B cell (primary cell): ENCODE data around the gene FNDC4. TPM values are rescaled to one million over a fixed set of nuclear protein-coding genes. Genes with fewer than 3 reads are reported as not detected.

Experiments used
- ATAC-seq: fragments of 200-7000 bp; cut with Tn5 transposase; one replicate; pipeline ENCODE4 v1.10.0; 2021; ENCODE audit warnings: low read depth, mild to moderate bottlenecking, moderate number of reproducible peaks, moderate library complexity
- CTCF ChIA-PET: fragments of 350-600 bp; sonication (Branson Sonifier 250); formaldehyde crosslinking; loops from one replicate; lab custom pipeline; 2021; ENCODE audit warnings: antibody characterized with exemption, inconsistent platforms; lab: Charles Lee
- POLR2A ChIA-PET: fragments of 350-600 bp; sonication (Branson Sonifier 250); formaldehyde crosslinking; loops from one replicate; lab custom pipeline; 2021; ENCODE audit warnings: antibody characterized with exemption; lab: Charles Lee
- DNase-seq: peaks from one replicate; pipeline ENCODE4 v3.0.0; 2013
- H2AFZ ChIP-seq: 2 replicates; pipeline ENCODE4 v1.6.1; 2012; ENCODE audit warnings: mild to moderate bottlenecking, low read depth, low read length; ENCODE audit not compliant: insufficient read depth, poor library complexity, severe bottlenecking
- H3K27ac ChIP-seq, 2 donors: 1 replicate in 1 of 2; 2 replicates in 1 of 2; pipeline ENCODE4 v1.5.1; 2012 to 2013; ENCODE audit warnings: low read length in 2 of 2, mild to moderate bottlenecking in 2 of 2, moderate library complexity in 1 of 2
- H3K27me3 ChIP-seq, 4 experiments: fragments of 200-600 bp in 1 of 4; sonication (generic) in 1 of 4; replicated peaks in 1 of 4; 1 replicate in 2 of 4; 2 replicates in 2 of 4; pipeline versions ENCODE4 v1.6.1 to v1.7.0; 2013 to 2016; ENCODE audit warnings: low read length in 3 of 4, mild to moderate bottlenecking in 2 of 4, mixed read lengths in 1 of 4, moderate library complexity in 1 of 4; ENCODE audit not compliant: insufficient read depth in 4 of 4, control insufficient read depth in 3 of 4; ENCODE audit errors: control extremely low read depth in 1 of 4
- H3K36me3 ChIP-seq, 2 experiments: replicated peaks in 1 of 2; 1 replicate in 1 of 2; 2 replicates in 1 of 2; pipeline versions ENCODE4 v1.6.1 to v1.7.1; 2013; ENCODE audit warnings: low read length in 1 of 2; ENCODE audit not compliant: insufficient read depth in 2 of 2, control insufficient read depth in 1 of 2; ENCODE audit errors: control extremely low read depth in 1 of 2, extremely low read depth in 1 of 2
- H3K4me1 ChIP-seq, 2 donors: fragments of 200-600 bp in 1 of 2; sonication (generic) in 1 of 2; 1 replicate in 1 of 2; 2 replicates in 1 of 2; pipeline versions ENCODE4 v1.5.1 to v1.6.1; 2013 to 2017; ENCODE audit warnings: low read length in 2 of 2; ENCODE audit not compliant: control insufficient read depth in 2 of 2, insufficient read depth in 2 of 2
- H3K4me2 ChIP-seq: replicated peaks from 2 replicates; pipeline ENCODE3; 2012; ENCODE audit warnings: mild to moderate bottlenecking, low read depth, low read length; ENCODE audit not compliant: poor library complexity, severe bottlenecking
- H3K4me3 ChIP-seq, 5 experiments: fragments of 200-600 bp in 1 of 5; sonication (generic) in 1 of 5; 1 replicate in 3 of 5; 2 replicates in 2 of 5; pipeline versions ENCODE4 v1.5.1 to v1.7.0; 2011 to 2016; ENCODE audit warnings: low read length in 4 of 5, mild to moderate bottlenecking in 4 of 5, low read depth in 2 of 5, control low read depth in 1 of 5, moderate library complexity in 1 of 5; ENCODE audit not compliant: insufficient read depth in 1 of 5; ENCODE audit errors: control extremely low read depth in 1 of 5, extremely low read depth in 1 of 5
- H3K79me2 ChIP-seq: fragments of 200-600 bp; sonication (generic); one replicate; pipeline ENCODE4 v1.6.0; 2016; ENCODE audit warnings: low read length; ENCODE audit not compliant: control insufficient read depth, insufficient read depth
- H3K9ac ChIP-seq: fragments of 200-600 bp; sonication (generic); 2 replicates; pipeline ENCODE4 v1.6.1; 2017; ENCODE audit warnings: mild to moderate bottlenecking, low read length, moderate library complexity
- H3K9me3 ChIP-seq, 3 donors: one replicate each; pipeline versions ENCODE4 v1.6.1 to v1.7.1; 2013; ENCODE audit warnings: low read length in 2 of 3; ENCODE audit not compliant: control insufficient read depth in 2 of 3, insufficient read depth in 1 of 3; ENCODE audit errors: control extremely low read depth in 1 of 3
- H4K20me1 ChIP-seq: 2 replicates; pipeline ENCODE4 v1.6.0; 2012; ENCODE audit warnings: mild to moderate bottlenecking, low read length; ENCODE audit not compliant: insufficient read depth, control insufficient read depth, poor library complexity, severe bottlenecking
- H3K27ac Mint-ChIP-seq: one replicate; pipeline ENCODE4 v1.8.0; 2021; ENCODE audit warnings: mixed read lengths
- H3K27me3 Mint-ChIP-seq: one replicate; pipeline ENCODE4 v1.8.0; 2021; ENCODE audit warnings: mixed read lengths
- H3K4me1 Mint-ChIP-seq: one replicate; pipeline ENCODE4 v1.8.0; 2021; ENCODE audit warnings: mixed read lengths
- H3K4me3 Mint-ChIP-seq: one replicate; pipeline ENCODE4 v1.8.0; 2021; ENCODE audit warnings: mixed read lengths
- H3K9me3 Mint-ChIP-seq: one replicate; pipeline ENCODE4 v1.8.0; 2022; ENCODE audit warnings: mixed read lengths; ENCODE audit not compliant: insufficient read depth
- EZH2 ChIP-seq: IDR thresholded peaks from 2 replicates; pipeline ENCODE4 v1.6.1; 2012; ENCODE audit warnings: borderline replicate concordance, low read depth, mild to moderate bottlenecking, moderate library complexity, low read length; ENCODE audit not compliant: insufficient read depth, poor library complexity, severe bottlenecking
- WGBS: methylation state at CpG from one replicate; pipeline ENCODE4 v1.1.5; 2013; ENCODE audit warnings: missing lambda C conversion rate; ENCODE audit not compliant: insufficient coverage; 5-methylcytosine and 5-hydroxymethylcytosine counted together
- intact Hi-C: fragments of 100-400 bp; cut with micrococcal nuclease; formaldehyde crosslinking; loops from one replicate; pipeline ENCODE4 v1.10.0; 2022
- polyA plus RNA-seq: library from polyadenylated mRNA; depleted of rRNA; stranded (reverse); fragments of >200 nt; gene quantifications from 2 replicates; pipeline ENCODE4 v1.2.3, GENCODE V29; 2012
- total RNA-seq, 2 donors: library from RNA; stranded (reverse); fragments of 120-200 nt in 1 of 2; gene quantifications; 1 replicate in 1 of 2; 2 replicates in 1 of 2; pipeline versions ENCODE4 v1.2.3 to v1.2.4, GENCODE V29; 2013 to 2022
- TF ChIP-seq, protein P1 (sequence below): fragments of 200-600 bp; IDR thresholded peaks from one replicate; pipeline ENCODE4 v1.8.0; 2022; ENCODE audit warnings: antibody characterized with exemption, mild to moderate bottlenecking

FNDC4 gene
- total and polyA plus RNA-seq, 2 donors (not counting 1 experiment from before 2014, with no cell fraction given): 0.31 TPM; not detected in 1

DNA sequence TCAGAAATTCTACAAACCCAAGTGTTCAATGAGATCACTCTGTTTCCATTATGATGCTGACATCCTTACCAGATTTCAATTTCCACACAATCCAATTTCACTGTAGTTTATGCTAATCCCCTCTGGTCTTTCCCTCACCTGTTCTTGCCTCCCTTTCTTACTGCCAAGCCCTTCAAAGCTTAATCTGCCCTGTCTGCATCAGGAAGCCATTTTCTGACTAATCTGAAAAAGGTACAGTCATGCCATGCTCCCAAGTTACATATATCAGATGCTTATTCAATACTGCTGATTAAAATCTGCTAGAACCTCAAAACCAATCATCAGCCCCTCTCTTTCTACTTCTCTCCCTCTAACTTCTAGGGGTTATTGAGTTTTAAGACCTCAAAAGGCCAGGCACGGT lies 43.9 kb downstream of the FNDC4 start:
- H3K27me3 Mint-ChIP-seq: no peaks in the 10 kb centered on the region
- no peaks in the 10 kb centered on the region for H4K20me1 ChIP-seq
- H3K27me3 ChIP-seq: no peaks in the 10 kb centered on the region
- H3K4me3 Mint-ChIP-seq: no peak overlapping the region
- H3K27ac Mint-ChIP-seq: no peak overlapping the region
- H3K36me3 ChIP-seq: peaks cover 6 to 27% of the 10 kb centered on the region in 2 experiments
- ChIA-PET POLR2A (no interaction called here), CTCF (no interaction called here)
- ATAC-seq (no peak), DNase-seq (no peak)
- H3K9me3 ChIP-seq: no peaks in the 10 kb centered on the region
- no peak overlapping the region for H2AFZ ChIP-seq
- H3K4me1 Mint-ChIP-seq: no peaks in the 10 kb centered on the region
- H3K79me2 ChIP-seq: no peaks in the 10 kb centered on the region
- TF ChIP-seq, protein P1, sequence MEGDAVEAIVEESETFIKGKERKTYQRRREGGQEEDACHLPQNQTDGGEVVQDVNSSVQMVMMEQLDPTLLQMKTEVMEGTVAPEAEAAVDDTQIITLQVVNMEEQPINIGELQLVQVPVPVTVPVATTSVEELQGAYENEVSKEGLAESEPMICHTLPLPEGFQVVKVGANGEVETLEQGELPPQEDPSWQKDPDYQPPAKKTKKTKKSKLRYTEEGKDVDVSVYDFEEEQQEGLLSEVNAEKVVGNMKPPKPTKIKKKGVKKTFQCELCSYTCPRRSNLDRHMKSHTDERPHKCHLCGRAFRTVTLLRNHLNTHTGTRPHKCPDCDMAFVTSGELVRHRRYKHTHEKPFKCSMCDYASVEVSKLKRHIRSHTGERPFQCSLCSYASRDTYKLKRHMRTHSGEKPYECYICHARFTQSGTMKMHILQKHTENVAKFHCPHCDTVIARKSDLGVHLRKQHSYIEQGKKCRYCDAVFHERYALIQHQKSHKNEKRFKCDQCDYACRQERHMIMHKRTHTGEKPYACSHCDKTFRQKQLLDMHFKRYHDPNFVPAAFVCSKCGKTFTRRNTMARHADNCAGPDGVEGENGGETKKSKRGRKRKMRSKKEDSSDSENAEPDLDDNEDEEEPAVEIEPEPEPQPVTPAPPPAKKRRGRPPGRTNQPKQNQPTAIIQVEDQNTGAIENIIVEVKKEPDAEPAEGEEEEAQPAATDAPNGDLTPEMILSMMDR: no peak
- TF ChIP-seq EZH2: no peak
- H3K4me3 ChIP-seq: no peak overlapping the region
- H3K27ac ChIP-seq: no peak overlapping the region
- no peaks in the 10 kb centered on the region for H3K4me1 ChIP-seq
- H3K9ac ChIP-seq: no peak overlapping the region
- intact Hi-C loops: no loop called here
- H3K4me2 ChIP-seq: no peak overlapping the region
- WGBS: 86% methylated on average over 1 of the region's 1 CpG
- no peaks in the 10 kb centered on the region for H3K9me3 Mint-ChIP-seq

DNA sequence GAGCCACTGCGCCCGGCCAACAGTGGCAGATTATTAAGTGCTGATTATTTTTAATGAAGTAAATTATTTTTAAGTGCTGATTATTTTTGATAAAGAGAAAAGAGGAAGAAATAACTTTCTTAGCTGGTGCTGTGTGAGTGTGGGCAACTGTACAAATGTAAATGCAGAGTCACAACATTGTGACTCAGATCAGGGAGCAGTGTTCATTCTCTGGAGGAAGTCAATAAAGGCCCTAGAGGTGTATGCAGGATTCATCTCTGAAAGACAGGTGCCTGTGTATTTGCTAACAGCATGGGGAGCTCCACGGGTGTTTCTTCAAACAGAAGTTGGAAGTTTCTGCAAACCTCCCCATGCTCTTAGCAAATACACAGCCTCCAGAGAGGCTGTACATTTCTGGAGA lies 46.6 kb downstream of the FNDC4 start:
- Mint-ChIP-seq H3K9me3 (no peaks in the 10 kb centered on the region), H3K4me3 (no peak overlapping the region), H3K27ac (no peak overlapping the region), H3K4me1 (peaks cover 1% of the 10 kb centered on the region), H3K27me3 (no peaks in the 10 kb centered on the region)
- CTCF ChIA-PET: interaction anchor here (0.9 kb wide), 1 partner anchor 234 kb away, joined by 5 read pairs; no protein-coding TSS in a partner anchor
- Histone ChIP-seq H2AFZ (no peak overlapping the region), H3K4me1 (no peaks in the 10 kb centered on the region), H3K9me3 (no peaks in the 10 kb centered on the region), H3K27ac (no peak overlapping the region), H3K4me2 (no peak overlapping the region), H3K4me3 (no peak overlapping the region), H3K79me2 (no peaks in the 10 kb centered on the region), H4K20me1 (no peaks in the 10 kb centered on the region), H3K27me3 (no peaks in the 10 kb centered on the region), H3K9ac (no peak overlapping the region), H3K36me3 (peaks cover 1 to 22% of the 10 kb centered on the region in 2 experiments)
- POLR2A ChIA-PET: no interaction called here
- no peak for ATAC-seq
- DNase-seq: no peak
- 93% methylated on average over 2 of the region's 3 CpGs for WGBS
- no peak for TF ChIP-seq EZH2
- TF ChIP-seq, protein P1: no peak
- intact Hi-C loops: loop anchor here (10.0 kb wide), 1 partner anchor 236 kb away; no protein-coding TSS in a partner anchor
